ENCODE data around the gene DDRGK1.
"Not testable (repeated sequence)": the region's sequence is repeated elsewhere in the genome, so short reads cannot be mapped to it uniquely, and the experiment has no call there.

The DDRGK1 gene

DNA sequence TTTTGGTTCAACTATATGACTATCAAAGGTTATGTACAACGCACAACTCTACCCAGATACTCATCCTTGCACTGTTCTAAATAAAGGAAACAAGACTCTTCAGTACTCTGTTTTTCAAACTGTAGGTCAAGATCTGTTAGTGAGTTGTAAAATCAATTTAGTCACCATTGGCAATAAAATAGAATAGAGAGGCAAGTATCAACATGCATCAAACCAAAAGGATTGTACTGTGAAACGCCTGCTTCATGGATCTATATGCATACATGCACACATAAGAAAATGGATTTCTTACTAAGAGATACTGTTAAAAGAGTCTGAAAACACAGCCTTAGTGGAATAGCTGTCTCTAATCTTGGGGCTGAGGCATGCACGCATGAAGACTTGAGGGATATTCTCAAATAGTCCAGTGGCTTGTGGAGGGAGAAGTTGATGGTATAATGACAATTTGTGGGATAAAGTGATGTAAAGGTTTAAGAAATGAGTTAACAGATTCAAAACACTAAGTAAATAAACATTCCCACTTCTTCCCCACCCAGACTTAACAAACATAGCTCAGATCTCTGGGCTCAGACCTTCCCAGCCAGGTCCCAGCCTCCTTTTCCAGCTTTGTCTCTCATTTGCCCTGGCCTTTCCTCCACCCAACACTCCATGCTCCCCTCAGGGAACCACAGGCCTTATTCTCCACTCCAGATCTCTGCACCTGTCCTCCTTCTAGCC, 20.4 kb downstream of the DDRGK1 start:
- no peak for DNase-seq (ENCODE audit: low read depth)

DNA sequence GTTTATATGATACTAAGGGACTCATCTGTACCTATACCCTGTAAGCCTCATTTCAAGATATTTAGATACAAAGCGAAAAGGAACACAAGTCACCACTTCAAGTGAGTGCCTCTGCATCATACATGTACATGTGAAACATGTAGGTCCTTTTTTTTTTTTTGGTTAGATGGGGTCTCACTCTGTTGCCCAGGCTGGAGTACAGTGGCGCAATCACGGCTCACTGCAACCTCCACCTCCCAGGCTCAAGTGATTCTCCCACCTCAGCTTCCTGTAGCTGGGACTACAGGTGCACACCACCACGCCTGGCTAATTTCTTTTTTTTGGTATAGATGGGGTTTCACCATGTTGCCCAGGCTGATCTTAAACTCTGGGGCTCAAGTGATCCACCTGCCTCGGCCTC, 22.1 kb downstream of the DDRGK1 start:
- not testable (repeated sequence) for DNase-seq (ENCODE audit: low read depth)

DNA sequence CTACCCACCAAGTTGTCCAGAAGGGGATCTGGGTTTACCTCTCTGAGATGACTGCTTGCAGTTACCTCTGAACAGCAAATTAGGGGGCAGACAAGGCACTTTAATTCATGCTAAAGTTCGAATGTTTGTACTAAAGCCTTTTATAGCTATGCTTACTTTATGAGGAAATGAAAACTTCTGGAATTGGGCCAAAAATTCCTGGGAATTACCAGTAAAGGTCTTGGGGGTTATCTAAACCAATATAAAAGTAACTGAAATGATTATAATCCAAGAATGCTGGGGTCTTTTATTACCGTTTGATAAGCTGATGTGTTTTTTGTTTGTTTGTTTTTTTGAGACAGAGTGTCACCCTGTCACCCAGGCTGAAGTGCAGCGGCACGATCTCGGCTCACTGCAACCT, 23.2 kb downstream of the DDRGK1 start:
- no peak for DNase-seq (ENCODE audit: low read depth)

GRCh38 chr20:3180319-3180718, 24.2 kb downstream of the DDRGK1 start:
- DNase-seq (ENCODE audit: low read depth), result no peak

DNA sequence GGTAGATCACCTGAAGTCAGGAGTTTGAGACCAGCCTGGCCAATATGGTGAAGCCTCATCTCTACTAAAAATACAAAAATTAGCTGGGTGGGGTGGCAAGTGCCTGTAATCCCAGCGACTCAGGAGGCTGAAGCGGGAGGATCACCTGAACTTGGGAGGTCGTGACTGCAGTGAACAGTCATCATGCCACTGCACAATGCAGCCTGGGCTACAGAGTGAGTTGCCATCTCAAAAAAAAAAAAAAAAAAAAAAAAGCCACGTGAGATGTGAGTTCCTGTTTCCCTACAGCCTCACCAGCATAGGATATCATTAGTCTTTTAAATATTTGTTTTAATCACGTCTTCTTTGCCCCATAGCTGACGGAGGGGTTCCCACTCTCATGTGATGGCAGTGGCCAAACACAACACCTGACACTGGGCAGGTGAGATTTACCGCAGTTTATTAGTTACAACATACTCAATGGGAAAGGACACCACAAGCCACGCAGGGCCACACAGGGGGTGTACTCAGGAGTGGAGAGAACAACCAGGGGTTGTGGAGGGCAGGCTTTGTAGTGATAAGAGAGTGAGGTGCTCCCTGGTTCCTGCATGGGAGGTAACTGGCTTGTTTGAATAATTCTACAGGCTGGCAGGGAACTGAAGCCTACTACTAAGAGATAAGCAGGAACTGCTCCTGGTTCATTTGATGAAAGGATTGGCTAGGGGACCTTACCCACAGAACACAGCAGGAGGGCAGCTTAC, 26.6 kb downstream of the DDRGK1 start:
- DNase-seq (ENCODE audit: low read depth), result no peak

GRCh38 chr20:3175270-3175669, 29.2 kb downstream of the DDRGK1 start:
- DNase-seq (ENCODE audit: low read depth), result no peak

GRCh38 chr20:3174442-3175261, 29.8 kb downstream of the DDRGK1 start:
- no peak for DNase-seq (ENCODE audit: low read depth)

- peak; percentile 83 for DNase-seq (ENCODE audit: low read depth)
Observed at GRCh38 chr20:3173610-3174441, 30.7 kb downstream of the DDRGK1 start.

DNA sequence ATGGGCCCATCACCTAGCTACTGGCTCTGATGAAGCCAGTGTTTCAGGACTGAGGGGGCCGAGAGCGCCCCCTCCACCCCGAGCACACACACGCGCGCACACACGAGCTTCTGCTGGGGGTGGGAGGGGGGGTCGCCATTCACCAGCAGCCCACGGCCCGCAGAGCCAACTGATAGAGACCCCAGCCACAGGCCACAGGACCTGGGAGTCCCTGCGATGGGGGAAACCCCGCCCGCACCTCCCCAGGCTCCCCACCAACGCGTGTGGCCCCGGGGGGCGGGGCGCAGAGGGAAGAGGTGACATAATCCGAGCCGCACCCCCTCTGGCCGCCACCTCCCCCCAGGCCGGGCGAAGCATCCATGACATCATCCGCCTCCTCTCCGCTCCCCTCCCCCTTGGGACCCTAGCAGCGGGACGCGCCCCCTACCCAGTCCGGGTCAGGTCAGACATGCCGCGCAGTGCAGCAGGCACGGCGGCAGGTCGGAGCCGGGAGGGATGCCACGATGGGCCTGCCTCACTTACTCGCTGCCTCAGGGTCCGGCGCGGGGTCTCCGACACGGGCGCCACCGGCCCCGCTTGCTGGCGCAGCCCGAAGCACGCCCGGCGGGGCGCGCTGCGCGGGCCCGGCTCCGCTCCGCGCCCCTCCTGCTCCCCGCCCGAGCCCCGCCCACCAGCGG, 31.4 kb downstream of the DDRGK1 start, which contains the start of gene LZTS3:
Gene LZTS3 (minus strand): TSS at position 617 of the 677 bp plus-strand sequence. CDS start 6,386 bp downstream, outside the sequence.
- DNase-seq (ENCODE audit: low read depth), result peak; percentile 76

DNA sequence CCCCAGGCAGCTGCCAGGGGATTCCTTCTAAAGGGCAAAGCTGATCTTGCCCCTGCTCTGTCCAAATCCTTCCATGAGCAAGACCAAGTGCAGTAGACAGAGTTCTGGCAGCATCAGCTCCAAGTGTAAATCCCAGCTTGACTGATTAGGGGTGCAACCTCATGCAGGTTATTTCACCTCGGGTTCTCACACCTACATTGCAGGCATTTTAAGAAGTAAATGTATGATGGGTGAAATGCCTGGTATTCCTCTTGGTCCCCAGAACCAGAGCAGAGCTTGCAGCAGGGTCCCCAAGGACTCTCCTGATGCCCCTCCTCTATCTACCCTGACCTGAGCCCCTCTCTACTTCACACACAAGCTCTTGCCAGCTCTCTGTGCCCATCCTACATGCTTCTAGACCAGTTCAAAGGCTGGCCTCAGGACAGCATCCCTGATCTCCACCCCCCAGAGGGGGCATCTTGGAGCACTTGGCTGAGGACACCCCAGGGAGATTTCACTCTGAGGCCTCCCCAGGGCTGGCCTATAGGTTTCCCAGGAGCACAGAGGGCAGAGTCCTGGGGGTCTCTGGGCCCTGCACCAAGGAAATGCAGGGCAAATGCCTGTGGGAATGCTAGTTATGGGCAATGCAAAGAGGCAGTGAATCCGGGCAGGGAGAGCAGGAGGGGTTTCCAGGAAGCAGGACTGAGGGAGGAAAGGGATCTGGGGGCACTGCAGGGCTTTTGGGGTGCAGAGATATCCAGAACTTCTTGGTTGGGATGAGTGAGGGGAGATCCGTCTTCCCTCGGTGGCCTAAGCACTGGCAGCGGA, 32.2 kb downstream of the DDRGK1 start:
- DNase-seq (ENCODE audit: low read depth), result no peak

- no peak for DNase-seq (ENCODE audit: low read depth)
Observed at GRCh38 chr20:3171391-3172125, 32.9 kb downstream of the DDRGK1 start.

- no peak for DNase-seq (ENCODE audit: low read depth)
Observed at GRCh38 chr20:3168829-3169590, 35.5 kb downstream of the DDRGK1 start.

GRCh38 chr20:3168079-3168828, 36.2 kb downstream of the DDRGK1 start:
- DNase-seq (ENCODE audit: low read depth), result no peak

DNA sequence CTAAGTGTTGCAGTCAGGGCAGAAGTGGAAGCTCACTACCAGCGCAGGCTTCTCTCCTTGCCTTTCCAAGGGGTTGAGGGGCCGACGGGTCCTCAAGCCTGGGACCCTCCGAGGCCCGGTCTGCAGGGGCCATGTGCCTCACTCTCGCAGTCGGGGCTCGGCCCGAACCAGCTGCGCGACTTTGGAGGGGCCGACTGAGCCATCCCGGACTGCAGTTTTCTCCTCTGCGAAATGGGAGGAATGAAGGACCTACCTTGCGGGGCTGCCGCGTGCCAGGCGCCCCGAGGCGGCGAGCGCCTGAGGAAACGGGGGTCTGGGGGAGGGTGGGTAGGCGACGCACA, 36.8 kb downstream of the DDRGK1 start:
- no peak for DNase-seq (ENCODE audit: low read depth)

DNA sequence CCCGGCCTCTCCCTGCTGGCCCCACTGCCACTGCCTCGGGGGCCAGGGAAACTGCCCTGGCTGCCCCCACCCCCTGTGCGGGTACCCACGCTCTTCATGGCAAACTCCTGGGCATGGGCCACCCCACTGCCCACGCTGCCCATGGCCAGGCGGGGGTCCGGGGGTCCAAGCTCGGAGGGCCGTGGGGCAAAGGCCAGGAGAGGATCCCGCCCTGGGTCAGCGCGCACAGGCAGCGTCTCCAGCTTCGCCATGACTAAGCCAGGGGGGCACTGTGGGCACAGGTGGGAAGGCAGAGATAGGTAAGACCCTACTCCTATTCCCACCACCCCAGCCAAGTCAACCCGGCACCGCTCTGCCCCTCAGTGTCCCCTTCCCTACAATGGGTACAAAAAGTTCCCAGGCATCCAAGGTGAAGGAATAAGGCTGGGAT, 37.6 kb downstream of the DDRGK1 start:
- DNase-seq (ENCODE audit: low read depth), result no peak

GRCh38 chr20:3166338-3166912, 38.1 kb downstream of the DDRGK1 start:
- no peak for DNase-seq (ENCODE audit: low read depth)

DNA sequence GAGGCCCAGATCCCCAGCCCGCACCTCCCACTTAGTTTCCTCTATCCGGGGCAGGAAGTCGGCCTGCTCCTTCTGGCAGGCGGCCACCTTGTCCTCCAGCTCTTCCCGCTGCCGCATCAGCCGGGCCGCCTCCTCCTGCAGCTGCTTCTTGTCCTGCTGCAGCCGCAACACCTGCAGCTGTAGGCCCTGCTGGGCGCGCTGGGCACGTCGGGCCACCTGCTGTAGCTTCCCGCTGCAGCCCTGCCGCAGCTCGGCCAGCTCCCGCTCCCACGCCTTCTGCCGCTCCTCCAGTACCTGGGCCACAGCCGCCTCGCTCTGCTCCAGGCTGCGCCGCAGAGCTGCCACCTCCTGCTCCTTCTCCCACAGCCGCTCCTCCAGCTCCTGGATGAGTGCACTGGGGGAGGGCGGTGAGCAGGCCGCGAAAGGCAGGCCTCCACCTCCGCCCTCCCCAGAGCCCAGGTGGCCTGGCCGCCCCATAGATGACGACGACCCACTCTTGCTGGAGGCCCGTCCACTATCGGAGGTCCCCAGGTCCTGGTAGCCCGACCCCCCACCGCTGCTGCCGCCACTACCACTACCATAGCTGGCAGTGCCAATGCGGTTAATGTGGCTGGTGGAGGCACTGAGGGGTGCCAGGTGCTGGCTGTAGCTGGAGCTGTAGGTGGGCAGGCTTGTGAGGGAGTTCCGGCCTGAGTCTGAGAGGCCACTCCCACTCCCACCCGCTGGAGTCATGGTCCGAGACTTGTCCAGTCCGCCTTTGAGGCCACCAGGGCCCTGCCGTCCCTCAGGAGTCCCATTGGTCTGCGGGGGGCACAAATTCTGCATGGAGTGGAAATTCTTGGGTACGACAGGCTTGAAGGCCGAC, 38.8 kb downstream of the DDRGK1 start:
- DNase-seq (ENCODE audit: low read depth), result no peak
